Ectodermal cell (in vitro differentiated cells): ENCODE data around the gene AGAP6.
"Not testable (repeated sequence)": the region's sequence is repeated elsewhere in the genome, so short reads cannot be mapped to it uniquely, and the experiment has no call there.

Experiments used
- H3K27ac ChIP-seq: 2 replicates; pipeline ENCODE4 v1.7.0; 2013; ENCODE audit warnings: mild to moderate bottlenecking, low read depth, low read length; ENCODE audit not compliant: insufficient read depth, poor library complexity, severe bottlenecking
- H3K27me3 ChIP-seq: 2 replicates; pipeline ENCODE4 v1.7.0; 2013; ENCODE audit warnings: mild to moderate bottlenecking, low read length; ENCODE audit not compliant: insufficient read depth, control insufficient read depth, poor library complexity, severe bottlenecking
- H3K36me3 ChIP-seq: one replicate; pipeline ENCODE4 v1.7.0; 2013; ENCODE audit warnings: low read length; ENCODE audit not compliant: control insufficient read depth, insufficient read depth
- H3K4me1 ChIP-seq: one replicate; pipeline ENCODE4 v1.7.0; 2013; ENCODE audit warnings: low read length; ENCODE audit not compliant: control insufficient read depth, insufficient read depth
- H3K4me3 ChIP-seq: 2 replicates; pipeline ENCODE4 v1.7.0; 2013; ENCODE audit warnings: low read depth, low read length, control low read depth; ENCODE audit not compliant: insufficient read depth
- H3K9me3 ChIP-seq: 2 replicates; pipeline ENCODE4 v1.7.0; 2013; ENCODE audit warnings: mild to moderate bottlenecking, low read length, moderate library complexity; ENCODE audit not compliant: control insufficient read depth
- WGBS, 2 experiments: methylation state at CpG; one replicate each; pipeline ENCODE4 v1.1.7; 2013; ENCODE audit warnings: missing lambda C conversion rate in 2 of 2; 5-methylcytosine and 5-hydroxymethylcytosine counted together

AGAP6 gene

GRCh38 chr10:50055494-50056292, 67.5 kb downstream of the AGAP6 start:
- H3K36me3 ChIP-seq, H3K4me3 ChIP-seq, H3K27me3 ChIP-seq, H3K27ac ChIP-seq, H3K9me3 ChIP-seq, H3K4me1 ChIP-seq: not testable (repeated sequence)
- 84 to 85% methylated on average over 3 to 4 of the region's 5 CpGs for WGBS, 2 experiments

GRCh38 chr10:50056654-50057053, 68.4 kb downstream of the AGAP6 start:
- not testable (repeated sequence) for H3K4me3 ChIP-seq, H3K36me3 ChIP-seq, H3K9me3 ChIP-seq, H3K27ac ChIP-seq, H3K27me3 ChIP-seq, H3K4me1 ChIP-seq
- 82 to 94% methylated on average over 4 of the region's 8 CpGs for WGBS, 2 experiments

- H3K4me3 ChIP-seq, H3K4me1 ChIP-seq, H3K27ac ChIP-seq, H3K36me3 ChIP-seq, H3K9me3 ChIP-seq: not testable (repeated sequence)
- peaks cover 11% of the 10 kb centered on the region for H3K27me3 ChIP-seq
- 93 to 100% methylated on average over 1 of the region's 1 CpG for WGBS, 2 experiments
Measured at GRCh38 chr10:50058727-50059126, 70.5 kb downstream of the AGAP6 start.

GRCh38 chr10:50059946-50060345, 71.7 kb downstream of the AGAP6 start:
- 83 to 85% methylated on average over 8 to 9 of the region's 10 CpGs for WGBS, 2 experiments
- peaks cover 15% of the 10 kb centered on the region for H3K27me3 ChIP-seq
- not testable (repeated sequence) for H3K9me3 ChIP-seq, H3K27ac ChIP-seq, H3K4me1 ChIP-seq, H3K36me3 ChIP-seq, H3K4me3 ChIP-seq
